RWPE2 (cell line): ENCODE results near the gene WDR20.

Experiments used
- ATAC-seq: fragments of 200-7000 bp; cut with Tn5 transposase; 3 replicates; pipeline ENCODE4 v1.9.1; 2021; ENCODE audit warnings: low read depth
- DNase-seq: peaks from one replicate; pipeline ENCODE4 v3.0.0-alpha.2; 2020; ENCODE audit warnings: low spot score
- H3K27ac ChIP-seq: fragments of 450-650 bp; 2 replicates; pipeline ENCODE4 v1.5.1; 2017; ENCODE audit warnings: mild to moderate bottlenecking; ENCODE audit not compliant: poor library complexity, severe bottlenecking
- H3K27me3 ChIP-seq: fragments of 250-450 bp; sonication (Bioruptor Pico); 2 replicates; pipeline ENCODE4 v1.5.1; 2021; ENCODE audit warnings: mild to moderate bottlenecking, moderate library complexity; ENCODE audit not compliant: insufficient read depth, poor library complexity, severe bottlenecking
- H3K36me3 ChIP-seq: fragments of 250-450 bp; sonication (Bioruptor Pico); 2 replicates; pipeline ENCODE4 v1.5.1; 2020; ENCODE audit warnings: low read depth, mild to moderate bottlenecking, moderate library complexity
- H3K4me1 ChIP-seq: fragments of 250-450 bp; sonication (Bioruptor Pico); 2 replicates; pipeline ENCODE4 v1.5.1; 2021; ENCODE audit warnings: mild to moderate bottlenecking, moderate library complexity; ENCODE audit not compliant: insufficient read depth, poor library complexity, severe bottlenecking
- H3K4me3 ChIP-seq: fragments of 250-450 bp; sonication (Bioruptor Pico); 2 replicates; pipeline ENCODE4 v1.5.1; 2021; ENCODE audit warnings: mild to moderate bottlenecking, moderate library complexity; ENCODE audit not compliant: severe bottlenecking
- H3K9me3 ChIP-seq: fragments of 250-450 bp; sonication (Bioruptor Pico); 2 replicates; pipeline ENCODE4 v1.5.1; 2021; ENCODE audit warnings: mild to moderate bottlenecking, moderate library complexity; ENCODE audit not compliant: severe bottlenecking
- TF ChIP-seq, protein P1 (sequence below): fragments of 450-650 bp; IDR thresholded peaks from one replicate; pipeline ENCODE4 v1.5.1; 2017; ENCODE audit warnings: mild to moderate bottlenecking, moderate library complexity; ENCODE audit not compliant: poor library complexity, severe bottlenecking

The WDR20 gene

GRCh38 chr14:102177161-102177560 is 37.5 kb downstream of the WDR20 start:
- Histone ChIP-seq H3K4me3 (no peak overlapping the region), H3K36me3 (no peaks in the 10 kb centered on the region), H3K27me3 (no peaks in the 10 kb centered on the region), H3K27ac (no peak overlapping the region), H3K9me3 (no peaks in the 10 kb centered on the region), H3K4me1 (peaks cover 6% of the 10 kb centered on the region)
- TF ChIP-seq, protein P1, sequence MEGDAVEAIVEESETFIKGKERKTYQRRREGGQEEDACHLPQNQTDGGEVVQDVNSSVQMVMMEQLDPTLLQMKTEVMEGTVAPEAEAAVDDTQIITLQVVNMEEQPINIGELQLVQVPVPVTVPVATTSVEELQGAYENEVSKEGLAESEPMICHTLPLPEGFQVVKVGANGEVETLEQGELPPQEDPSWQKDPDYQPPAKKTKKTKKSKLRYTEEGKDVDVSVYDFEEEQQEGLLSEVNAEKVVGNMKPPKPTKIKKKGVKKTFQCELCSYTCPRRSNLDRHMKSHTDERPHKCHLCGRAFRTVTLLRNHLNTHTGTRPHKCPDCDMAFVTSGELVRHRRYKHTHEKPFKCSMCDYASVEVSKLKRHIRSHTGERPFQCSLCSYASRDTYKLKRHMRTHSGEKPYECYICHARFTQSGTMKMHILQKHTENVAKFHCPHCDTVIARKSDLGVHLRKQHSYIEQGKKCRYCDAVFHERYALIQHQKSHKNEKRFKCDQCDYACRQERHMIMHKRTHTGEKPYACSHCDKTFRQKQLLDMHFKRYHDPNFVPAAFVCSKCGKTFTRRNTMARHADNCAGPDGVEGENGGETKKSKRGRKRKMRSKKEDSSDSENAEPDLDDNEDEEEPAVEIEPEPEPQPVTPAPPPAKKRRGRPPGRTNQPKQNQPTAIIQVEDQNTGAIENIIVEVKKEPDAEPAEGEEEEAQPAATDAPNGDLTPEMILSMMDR = no peak
- DNase-seq (no peak), ATAC-seq (no peak)

GRCh38 chr14:102178806-102179205 is 39.1 kb downstream of the WDR20 start:
- Histone ChIP-seq H3K27me3 (no peaks in the 10 kb centered on the region), H3K4me3 (no peak overlapping the region), H3K27ac (no peak overlapping the region), H3K4me1 (peaks cover 13% of the 10 kb centered on the region), H3K36me3 (no peaks in the 10 kb centered on the region), H3K9me3 (no peaks in the 10 kb centered on the region)
- TF ChIP-seq, protein P1 = no peak
- no peak for DNase-seq
- ATAC-seq = no peak

DNA sequence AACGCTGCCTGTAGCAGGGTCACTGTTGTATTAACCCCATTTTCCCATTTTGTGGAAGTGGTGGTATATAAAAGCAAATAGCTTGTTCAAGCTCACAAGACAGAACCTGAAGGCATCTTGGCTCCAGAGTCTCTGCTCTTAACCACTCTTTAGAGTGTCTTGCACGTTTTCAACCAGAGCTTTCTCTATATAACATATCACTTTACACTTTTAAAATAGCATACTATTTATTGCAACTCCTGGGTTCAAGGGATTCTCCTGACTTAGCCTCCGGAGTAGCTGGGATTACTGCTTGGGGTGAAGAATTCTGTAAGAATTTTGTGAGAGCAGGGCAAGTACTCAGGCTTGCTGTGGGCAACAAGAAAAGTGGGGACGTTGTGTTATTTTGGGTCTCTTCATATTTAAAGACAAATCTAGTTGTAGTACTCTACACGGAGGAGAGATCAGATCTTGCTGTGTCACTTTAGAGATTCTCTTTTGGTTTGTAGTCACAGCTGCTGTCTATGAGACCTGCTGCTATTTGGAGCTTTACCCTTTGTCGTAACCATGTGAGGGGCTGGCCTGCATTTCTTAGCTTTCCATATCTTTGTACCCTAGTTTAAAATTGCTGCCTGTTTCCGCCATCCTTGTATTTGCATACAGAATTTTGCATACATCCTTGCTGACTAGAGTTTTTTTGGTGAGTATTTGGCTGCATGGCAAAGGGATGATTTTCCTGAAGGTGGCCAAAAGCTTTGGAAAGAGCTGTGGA is 40.7 kb downstream of the WDR20 start:
- no peaks in the 10 kb centered on the region for H3K27me3 ChIP-seq
- H3K27ac ChIP-seq = no peak overlapping the region
- no peak overlapping the region for H3K4me3 ChIP-seq
- no peaks in the 10 kb centered on the region for H3K9me3 ChIP-seq
- TF ChIP-seq, protein P1 = no peak
- peaks cover 13% of the 10 kb centered on the region for H3K4me1 ChIP-seq
- DNase-seq (no peak), ATAC-seq (no peak)
- no peaks in the 10 kb centered on the region for H3K36me3 ChIP-seq

- Histone ChIP-seq H3K27ac (no peak overlapping the region), H3K27me3 (no peaks in the 10 kb centered on the region), H3K9me3 (no peaks in the 10 kb centered on the region), H3K36me3 (no peaks in the 10 kb centered on the region), H3K4me3 (no peak overlapping the region), H3K4me1 (peaks cover 14% of the 10 kb centered on the region)
- DNase-seq (no peak), ATAC-seq (no peak)
- TF ChIP-seq, protein P1 = no peak
These were observed 41.5 kb downstream of the WDR20 start for GRCh38 chr14:102181187-102181586.

DNA sequence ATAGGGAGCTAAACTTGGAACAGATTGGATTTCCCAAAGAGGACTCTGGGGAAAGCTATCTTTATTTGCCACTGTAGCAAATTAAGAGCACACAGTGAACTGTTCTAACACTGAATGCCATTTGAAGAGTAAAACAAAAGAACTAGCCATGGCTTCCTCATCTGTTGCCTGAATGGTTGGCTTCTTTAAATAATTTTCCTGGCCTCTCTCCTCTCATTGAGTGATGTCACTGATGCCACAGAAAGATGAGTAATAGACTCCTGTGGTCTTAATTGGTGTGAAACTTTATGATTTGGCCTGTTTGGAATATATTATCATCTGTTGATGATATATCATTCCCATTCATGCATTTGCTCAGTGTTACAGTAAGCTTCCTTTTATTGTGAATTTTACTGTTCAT is 42.5 kb downstream of the WDR20 start:
- DNase-seq (no peak), ATAC-seq (peak; percentile 51)
- Histone ChIP-seq H3K9me3 (no peaks in the 10 kb centered on the region), H3K4me3 (no peak overlapping the region), H3K27ac (no peak overlapping the region), H3K36me3 (no peaks in the 10 kb centered on the region), H3K4me1 (peaks cover 22% of the 10 kb centered on the region), H3K27me3 (no peaks in the 10 kb centered on the region)
- TF ChIP-seq, protein P1 = no peak
